Stimulated activated CD4-positive, alpha-beta T cell treated with anti-CD3 and anti-CD28 coated beads, Interleukin-1b, Interleukin-23, amount 100 ng/mL, for 24 hours (primary cell): ENCODE data around the gene GTF2F1.
"Not testable (repeated sequence)": the region's sequence is repeated elsewhere in the genome, so short reads cannot be mapped to it uniquely, and the experiment has no call there.

Experiments
- DNase-seq, 4 experiments: peaks; one replicate each; pipeline ENCODE4 v3.0.0-alpha.2; 2020; ENCODE audit warnings: low read depth in 4 of 4, low spot score in 1 of 4

Gene GTF2F1

GRCh38 chr19:6417713-6418561 lies 25.0 kb upstream of the GTF2F1 start:
- no peak for DNase-seq

- no peak for DNase-seq
These were observed 23.9 kb upstream of the GTF2F1 start for GRCh38 chr19:6416658-6417405.

DNA sequence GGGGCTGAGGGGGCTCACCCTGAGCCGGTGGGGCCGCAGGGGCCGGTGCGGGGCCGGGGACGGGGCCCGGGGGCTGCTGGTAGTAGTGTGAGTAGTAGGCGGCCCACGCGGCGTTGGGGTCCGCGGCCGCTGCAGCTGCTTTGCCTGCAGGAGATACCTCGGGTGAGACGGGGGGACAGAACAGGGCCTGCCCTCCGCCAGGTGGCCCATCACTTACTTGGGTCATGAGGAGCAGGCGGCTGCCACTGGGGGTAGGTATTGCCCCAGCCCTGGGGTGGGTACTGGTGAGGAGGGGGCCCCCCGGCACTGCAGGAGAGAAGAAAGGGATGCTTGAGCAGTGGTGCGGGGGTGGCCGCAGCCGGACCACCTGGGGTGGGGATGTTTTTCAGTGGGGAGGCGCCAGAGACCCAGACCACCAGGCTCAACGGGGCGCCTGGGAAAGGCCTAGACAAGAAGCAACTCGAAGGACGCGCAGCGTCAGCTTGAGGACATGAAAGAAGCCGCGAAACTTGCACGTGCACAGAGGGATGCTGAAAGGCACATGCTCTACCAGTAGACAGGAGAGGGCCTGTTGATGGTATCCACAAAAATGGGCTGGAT lies 22.7 kb upstream of the GTF2F1 start:
- DNase-seq, result no peak

DNA sequence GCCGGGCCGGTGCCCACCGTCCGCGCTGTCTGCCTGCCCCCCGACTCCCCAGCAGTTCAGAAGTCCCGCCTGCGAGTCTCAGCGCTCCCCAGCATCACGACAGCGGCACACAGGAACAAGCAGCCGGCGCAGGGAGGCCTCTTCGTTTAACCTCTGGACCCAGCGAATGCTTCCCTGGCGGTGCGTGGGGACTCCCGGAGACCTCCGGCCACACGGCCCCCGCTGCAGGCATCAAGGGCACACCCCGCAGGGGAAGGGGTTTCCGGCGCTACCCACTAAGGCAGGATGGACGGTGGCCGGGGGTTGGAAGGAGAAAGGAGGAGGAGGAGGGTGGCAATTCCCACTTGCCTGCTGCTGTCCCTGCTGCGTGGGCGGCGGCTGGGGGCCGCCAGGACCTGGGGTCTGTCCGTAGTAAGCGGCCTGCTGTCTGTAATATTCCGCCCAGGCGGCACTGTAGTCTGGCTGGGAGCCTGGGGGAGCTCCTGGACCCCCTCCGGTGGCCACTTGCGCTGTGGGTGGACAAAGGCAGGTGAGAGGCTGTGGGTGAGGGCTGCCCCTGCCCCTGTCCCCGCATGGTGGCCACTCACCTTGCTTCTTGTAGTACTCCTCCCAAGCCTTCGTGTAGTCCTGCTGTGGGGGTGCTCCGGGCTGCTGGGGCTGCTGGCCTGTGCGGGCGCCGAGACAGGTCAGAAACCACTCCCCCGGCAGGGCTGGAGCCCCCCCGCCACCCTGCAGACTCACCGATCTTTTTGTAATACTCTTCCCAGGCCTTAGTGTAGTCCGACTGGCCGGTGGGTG lies 22.0 kb upstream of the GTF2F1 start:
- DNase-seq, result no peak

- DNase-seq, result no peak
These were observed 21.0 kb upstream of the GTF2F1 start for GRCh38 chr19:6413721-6414643.

- no peak for DNase-seq
These were observed 20.3 kb upstream of the GTF2F1 start for GRCh38 chr19:6413291-6413690.

GRCh38 chr19:6412447-6413091 lies 19.6 kb upstream of the GTF2F1 start:
- no peak for DNase-seq

DNA sequence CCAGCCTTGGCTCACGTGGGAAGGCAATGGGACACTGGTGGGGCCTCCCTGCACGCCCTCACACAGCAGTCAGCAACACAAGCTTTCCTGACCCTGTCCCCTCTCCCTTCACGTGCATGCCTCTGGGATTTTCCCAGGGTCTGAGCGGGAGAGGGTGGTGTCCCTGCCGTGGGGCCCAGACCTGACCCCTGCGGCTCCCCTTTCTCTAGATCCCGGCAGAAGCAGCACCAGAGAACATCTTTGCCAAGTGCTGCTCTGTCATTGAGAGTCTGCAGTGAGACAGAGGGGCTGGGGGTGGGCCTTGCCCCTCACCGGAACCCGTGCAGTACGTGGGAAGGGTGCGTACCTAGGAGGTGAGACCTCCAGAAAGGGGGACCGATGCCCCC lies 19.1 kb upstream of the GTF2F1 start:
- no peak for DNase-seq

GRCh38 chr19:6409346-6409745 lies 16.4 kb upstream of the GTF2F1 start:
- no peak for DNase-seq

- no peak for DNase-seq
These were observed 13.4 kb upstream of the GTF2F1 start for GRCh38 chr19:6406401-6406800.

DNA sequence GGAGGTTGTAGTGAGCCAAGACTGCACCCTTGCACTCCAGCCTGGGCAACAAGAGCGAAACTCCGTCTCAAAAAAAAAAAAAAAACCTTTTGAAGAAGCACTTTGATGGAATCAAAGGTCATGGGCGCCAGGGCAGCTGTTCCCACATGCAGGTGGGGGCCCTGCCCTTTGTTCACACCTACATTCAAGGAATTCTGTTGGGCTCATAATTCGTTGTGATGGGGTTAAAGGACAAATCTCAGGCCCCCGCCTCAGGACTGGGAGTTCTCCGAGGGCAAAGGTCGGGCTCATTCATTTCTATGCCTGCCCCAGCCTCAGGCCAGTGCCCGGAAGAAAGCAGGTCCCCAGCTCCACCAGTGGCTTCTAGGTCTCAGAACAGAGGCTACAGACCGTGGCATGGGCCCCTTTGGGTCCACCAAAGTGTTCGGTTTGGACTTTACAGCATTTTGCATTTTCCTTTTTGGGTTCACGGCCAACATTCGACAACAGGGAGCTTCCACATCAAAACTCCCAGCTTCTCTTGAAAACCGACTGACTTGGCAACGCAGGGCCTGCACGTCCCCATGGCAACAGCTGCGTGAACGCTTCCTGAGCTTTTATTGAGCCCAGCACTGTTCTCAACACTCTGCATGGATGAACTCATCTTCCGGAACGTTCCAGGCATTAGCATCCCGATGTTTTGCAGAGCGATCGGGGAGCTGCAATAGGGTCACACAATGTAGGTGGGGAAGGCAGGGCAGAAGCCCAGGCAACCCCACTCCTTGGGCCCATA lies 10.1 kb upstream of the GTF2F1 start:
- DNase-seq, result no peak

GRCh38 chr19:6402058-6402457 lies 9.1 kb upstream of the GTF2F1 start:
- DNase-seq, result no peak

- DNase-seq, result not testable (repeated sequence)
These were observed 7.3 kb upstream of the GTF2F1 start for GRCh38 chr19:6400062-6400944.

- DNase-seq, result no peak
These were observed 3.3 kb upstream of the GTF2F1 start for GRCh38 chr19:6396305-6396704.

DNA sequence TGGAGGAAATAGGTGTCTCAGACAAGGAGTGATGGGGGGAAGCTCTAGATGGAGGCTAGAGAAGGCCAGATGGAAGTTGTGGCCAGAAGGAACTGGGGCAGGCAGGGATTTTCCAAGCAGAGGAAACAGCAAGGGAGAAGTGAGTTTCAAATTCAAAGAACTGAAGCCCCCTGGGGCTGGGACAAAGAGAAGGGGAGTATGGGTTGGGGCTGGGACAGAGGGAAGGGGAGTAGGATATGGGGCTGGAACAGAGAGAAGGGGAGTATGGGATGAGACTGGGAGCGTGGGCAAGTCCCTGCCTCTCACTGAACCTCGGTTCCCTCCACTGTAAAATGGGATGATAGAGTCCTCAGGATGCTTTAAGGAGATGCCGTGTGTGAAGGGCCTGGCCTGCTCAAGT lies 1.9 kb upstream of the GTF2F1 start:
- DNase-seq, result no peak

DNA sequence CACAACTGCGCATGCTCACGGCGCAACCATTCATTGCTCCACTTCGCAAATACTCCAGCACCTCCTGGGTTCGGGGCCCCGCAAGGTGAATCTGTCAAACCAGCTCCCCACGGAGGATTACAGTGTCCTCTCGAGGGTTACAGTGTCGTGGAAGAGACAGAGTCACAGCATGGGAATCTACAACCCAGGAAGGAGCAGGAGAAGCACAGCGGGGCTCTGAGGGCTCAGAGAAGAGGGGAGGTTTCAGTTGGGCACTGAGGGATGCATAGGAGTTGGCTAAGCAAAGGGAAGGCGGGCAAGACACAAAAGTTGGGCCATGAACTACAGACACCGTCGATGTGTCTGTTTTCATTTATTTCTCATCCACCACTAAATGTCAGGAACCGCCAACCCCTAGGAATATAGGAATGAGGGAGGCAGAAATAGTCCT lies 1.0 kb upstream of the GTF2F1 start:
- DNase-seq, result peak in 3 of 4 experiments; percentile 58 to 66 (median 61)

DNA sequence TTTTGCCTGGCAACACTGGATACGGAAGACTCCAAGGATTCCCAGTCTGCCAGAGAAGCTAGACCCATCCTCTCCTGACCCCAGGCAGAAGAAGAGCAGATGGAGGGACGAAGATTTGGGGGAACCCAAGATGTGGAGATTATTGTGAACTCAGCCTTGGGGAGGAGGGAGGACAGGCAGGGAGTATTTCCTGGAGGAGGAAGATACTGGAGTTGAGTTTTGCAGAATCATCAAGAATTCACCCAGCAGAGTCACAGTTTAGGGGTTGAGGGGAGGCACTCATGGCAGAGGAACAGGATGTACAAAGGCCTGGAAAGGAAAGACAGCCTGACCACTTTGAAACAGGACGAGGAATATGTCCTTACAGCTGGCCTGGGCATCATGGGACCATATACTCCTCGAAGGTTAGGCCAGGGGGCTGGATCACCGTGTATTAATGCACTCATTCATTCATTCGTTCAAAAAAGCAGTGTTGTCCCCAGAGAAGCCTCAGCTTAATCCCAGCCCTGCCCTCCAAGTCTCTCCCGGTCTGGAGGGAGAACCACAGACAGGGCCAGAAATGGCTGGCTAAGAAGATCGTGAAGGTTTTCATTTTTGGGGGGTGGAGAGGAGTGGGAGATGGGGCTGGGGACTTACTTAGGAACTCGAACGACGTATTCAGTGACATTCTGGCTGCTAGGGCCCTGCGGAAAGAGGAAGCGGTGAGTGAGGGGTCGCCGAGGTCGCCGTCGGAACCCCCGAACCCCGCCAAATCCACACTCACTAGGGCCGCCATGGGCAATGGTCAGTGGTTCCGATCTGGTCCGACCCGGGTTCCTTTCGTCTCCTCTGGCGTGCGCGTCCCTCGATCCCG lies 517 bp downstream of the GTF2F1 start:
- DNase-seq, result no peak
